Measurements from ENCODE around the gene GPA33. TPM values are rescaled to one million over a fixed set of nuclear protein-coding genes. Genes with fewer than 3 reads are reported as not detected.

Gene GPA33
- total RNA-seq, 1 donor from 2014 or later, result 0.10 TPM

DNA sequence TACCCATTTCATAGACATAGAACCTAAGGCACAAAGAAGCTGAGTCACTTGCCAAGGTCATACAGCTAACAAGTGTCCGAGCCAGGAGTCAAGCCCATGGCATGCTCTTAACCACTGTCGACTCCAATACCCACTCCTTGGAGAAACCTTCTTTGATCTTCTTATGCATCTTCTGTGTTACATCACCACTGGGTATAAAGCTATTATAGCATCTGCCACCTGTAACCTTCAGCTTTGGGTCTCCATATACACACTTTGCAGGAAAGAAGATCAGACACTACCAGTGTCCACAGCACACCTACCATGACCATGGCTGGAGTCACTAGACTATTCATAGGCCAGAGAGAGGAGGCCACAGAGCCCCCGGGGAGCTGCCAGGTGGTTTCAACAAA is 29.1 kb downstream of the GPA33 start:
- Mint-ChIP-seq H3K36me3 (ENCODE audit: low read depth, unreplicated experiment) (no peaks in the 10 kb centered on the region), H3K27me3 (ENCODE audit: unreplicated experiment) (peaks cover 4% of the 10 kb centered on the region), H3K9me3 (ENCODE audit: unreplicated experiment) (no peaks in the 10 kb centered on the region), H3K27ac (ENCODE audit: unreplicated experiment) (no peak overlapping the region), H3K4me3 (ENCODE audit: unreplicated experiment) (no peak overlapping the region), H3K4me1 (ENCODE audit: unreplicated experiment) (peaks cover 9% of the 10 kb centered on the region)
- no peak for DNase-seq (ENCODE audit: low spot score)
- TF ChIP-seq, protein P1, sequence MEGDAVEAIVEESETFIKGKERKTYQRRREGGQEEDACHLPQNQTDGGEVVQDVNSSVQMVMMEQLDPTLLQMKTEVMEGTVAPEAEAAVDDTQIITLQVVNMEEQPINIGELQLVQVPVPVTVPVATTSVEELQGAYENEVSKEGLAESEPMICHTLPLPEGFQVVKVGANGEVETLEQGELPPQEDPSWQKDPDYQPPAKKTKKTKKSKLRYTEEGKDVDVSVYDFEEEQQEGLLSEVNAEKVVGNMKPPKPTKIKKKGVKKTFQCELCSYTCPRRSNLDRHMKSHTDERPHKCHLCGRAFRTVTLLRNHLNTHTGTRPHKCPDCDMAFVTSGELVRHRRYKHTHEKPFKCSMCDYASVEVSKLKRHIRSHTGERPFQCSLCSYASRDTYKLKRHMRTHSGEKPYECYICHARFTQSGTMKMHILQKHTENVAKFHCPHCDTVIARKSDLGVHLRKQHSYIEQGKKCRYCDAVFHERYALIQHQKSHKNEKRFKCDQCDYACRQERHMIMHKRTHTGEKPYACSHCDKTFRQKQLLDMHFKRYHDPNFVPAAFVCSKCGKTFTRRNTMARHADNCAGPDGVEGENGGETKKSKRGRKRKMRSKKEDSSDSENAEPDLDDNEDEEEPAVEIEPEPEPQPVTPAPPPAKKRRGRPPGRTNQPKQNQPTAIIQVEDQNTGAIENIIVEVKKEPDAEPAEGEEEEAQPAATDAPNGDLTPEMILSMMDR (IDR thresholded peaks at IDR 0.05; ENCODE audit: unreplicated experiment), result no peak

DNA sequence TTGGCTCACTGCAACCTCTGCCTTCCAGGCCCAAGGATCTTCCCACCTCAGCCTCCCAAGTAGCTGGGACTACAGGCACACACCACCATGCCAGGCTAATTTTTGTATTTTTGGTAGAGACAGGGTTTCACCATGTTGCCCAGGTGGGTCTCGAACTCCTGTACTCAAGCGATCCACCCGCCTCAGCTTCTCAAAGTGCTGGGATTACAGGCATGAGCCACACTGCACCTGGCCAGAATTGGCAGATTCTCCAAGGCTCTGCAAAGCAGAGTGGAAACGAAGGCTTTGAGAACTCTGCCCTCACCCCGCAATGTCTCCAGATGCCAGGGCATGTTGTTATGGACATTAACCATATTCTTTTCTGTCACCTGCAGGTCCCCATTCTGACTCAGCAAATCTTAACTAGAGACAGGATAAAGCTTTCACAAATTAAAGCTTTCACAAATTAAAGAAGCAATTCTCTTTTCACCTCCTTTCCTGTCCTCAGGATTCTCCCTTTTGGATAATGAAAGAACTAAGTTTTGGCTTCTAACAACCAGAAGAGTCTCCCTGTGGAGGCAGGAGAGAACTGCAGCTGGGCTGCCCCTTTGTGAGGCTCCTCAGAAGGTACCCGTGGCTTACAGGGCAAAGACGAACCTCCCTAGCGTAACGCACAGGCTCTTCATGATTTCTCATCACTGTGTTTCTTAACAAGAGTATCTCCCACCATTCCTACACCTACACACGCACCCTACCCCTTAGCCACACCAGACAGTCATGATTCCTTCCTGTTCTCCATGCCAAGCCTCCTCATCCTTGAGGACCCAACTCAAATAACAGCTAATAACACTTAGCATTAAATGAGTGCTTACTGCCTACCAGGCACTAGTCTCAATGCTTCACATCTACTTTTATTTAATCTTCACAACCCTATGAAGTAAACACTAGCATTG is 29.8 kb downstream of the GPA33 start:
- Mint-ChIP-seq H3K4me3 (ENCODE audit: unreplicated experiment) (no peak overlapping the region), H3K9me3 (ENCODE audit: unreplicated experiment) (no peaks in the 10 kb centered on the region), H3K4me1 (ENCODE audit: unreplicated experiment) (peaks cover 9% of the 10 kb centered on the region), H3K36me3 (ENCODE audit: low read depth, unreplicated experiment) (no peaks in the 10 kb centered on the region), H3K27ac (ENCODE audit: unreplicated experiment) (no peak overlapping the region), H3K27me3 (ENCODE audit: unreplicated experiment) (peaks cover 4% of the 10 kb centered on the region)
- TF ChIP-seq, protein P1 (IDR thresholded peaks at IDR 0.05; ENCODE audit: unreplicated experiment), result peak; percentile 14
- DNase-seq (ENCODE audit: low spot score), result no peak

DNA sequence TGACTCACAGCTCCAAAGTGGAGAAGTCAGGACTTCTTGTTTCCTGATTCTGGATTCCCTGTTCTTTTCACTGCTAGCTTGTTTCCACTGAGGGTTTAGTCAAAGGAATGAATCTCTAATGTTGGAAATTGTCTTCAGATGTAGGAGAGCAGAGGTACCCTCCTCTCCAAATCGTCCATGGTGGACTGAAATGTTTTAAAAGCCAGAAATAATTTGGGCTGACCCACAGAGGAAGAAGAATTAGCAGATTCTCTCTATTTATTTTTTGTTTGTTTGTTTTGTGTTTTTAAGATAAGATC is 30.4 kb downstream of the GPA33 start:
- Mint-ChIP-seq H3K4me3 (ENCODE audit: unreplicated experiment) (no peak overlapping the region), H3K36me3 (ENCODE audit: low read depth, unreplicated experiment) (no peaks in the 10 kb centered on the region), H3K27ac (ENCODE audit: unreplicated experiment) (no peak overlapping the region), H3K27me3 (ENCODE audit: unreplicated experiment) (peaks cover 4% of the 10 kb centered on the region), H3K9me3 (ENCODE audit: unreplicated experiment) (no peaks in the 10 kb centered on the region), H3K4me1 (ENCODE audit: unreplicated experiment) (peaks cover 9% of the 10 kb centered on the region)
- no peak for DNase-seq (ENCODE audit: low spot score)
- TF ChIP-seq, protein P1 (IDR thresholded peaks at IDR 0.05; ENCODE audit: unreplicated experiment), result no peak

DNA sequence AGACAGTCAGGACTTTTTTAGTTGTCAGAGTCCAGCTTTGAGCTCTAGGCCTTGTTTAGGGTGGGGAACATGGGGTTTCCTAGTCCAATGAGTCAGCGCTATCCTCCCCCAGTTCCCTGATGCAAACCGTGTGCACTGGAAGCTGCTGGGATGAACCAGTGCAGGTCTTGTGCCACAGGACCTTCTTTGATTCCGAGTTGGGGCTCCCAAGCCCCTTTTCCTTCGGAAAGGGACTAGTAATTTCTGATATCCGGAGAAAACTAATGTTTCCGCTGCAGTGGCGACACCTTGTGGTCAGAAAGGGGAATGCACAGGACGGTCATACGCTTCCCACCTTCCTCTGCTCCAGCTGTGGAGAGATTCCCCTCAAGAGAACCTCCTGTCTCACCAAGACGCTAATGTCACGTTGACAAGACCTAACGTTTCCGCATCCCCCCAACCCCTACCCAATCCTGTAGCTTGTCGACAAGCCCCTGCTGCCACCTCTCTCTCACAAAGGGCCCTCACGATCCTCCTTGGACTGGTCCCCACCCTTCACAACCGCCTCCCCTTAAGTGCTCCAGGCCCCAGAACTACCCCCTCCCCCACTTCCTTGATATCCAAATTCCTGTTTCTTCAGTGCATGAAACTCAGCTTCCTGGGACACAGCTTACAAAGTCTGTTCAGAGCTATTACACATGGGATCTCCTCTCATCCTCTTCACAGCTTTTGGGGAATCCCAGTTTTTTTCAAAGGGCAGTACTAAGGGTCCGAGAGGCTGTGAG is 30.9 kb downstream of the GPA33 start:
- H3K4me1 Mint-ChIP-seq (ENCODE audit: unreplicated experiment), result peaks cover 9% of the 10 kb centered on the region
- H3K27ac Mint-ChIP-seq (ENCODE audit: unreplicated experiment), result no peak overlapping the region
- no peak overlapping the region for H3K4me3 Mint-ChIP-seq (ENCODE audit: unreplicated experiment)
- peaks cover 4% of the 10 kb centered on the region for H3K27me3 Mint-ChIP-seq (ENCODE audit: unreplicated experiment)
- no peaks in the 10 kb centered on the region for H3K36me3 Mint-ChIP-seq (ENCODE audit: low read depth, unreplicated experiment)
- peak; percentile 77 for DNase-seq (ENCODE audit: low spot score)
- TF ChIP-seq, protein P1 (IDR thresholded peaks at IDR 0.05; ENCODE audit: unreplicated experiment), result peak; percentile 98
- H3K9me3 Mint-ChIP-seq (ENCODE audit: unreplicated experiment), result no peaks in the 10 kb centered on the region

Measured in endothelial cell (in vitro differentiated cells).